ENCODE results near the gene OGFOD1.

OGFOD1 gene

DNA sequence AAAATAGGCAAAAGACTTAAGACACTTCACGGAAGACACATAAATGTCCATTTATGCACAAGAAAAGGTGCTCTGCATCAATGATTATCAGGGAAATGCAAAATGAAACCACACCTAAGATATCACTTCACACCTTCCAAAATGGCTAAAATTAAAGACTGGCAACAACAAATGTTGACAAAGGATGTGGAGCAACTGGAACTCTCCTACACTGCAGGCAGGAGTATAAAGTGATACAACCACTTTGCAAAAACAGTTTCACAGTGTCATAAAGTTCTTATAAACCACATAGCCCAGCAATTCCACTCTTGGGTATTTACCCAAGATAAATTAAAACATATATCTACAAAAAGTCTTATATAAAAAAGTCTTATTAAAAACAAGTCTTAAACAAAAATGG is 60.7 kb downstream of the OGFOD1 start (continued):
- no peak for TF ChIP-seq PATZ1 (CRISPR knock-in tag; IDR thresholded peaks at IDR 0.05; ENCODE audit: borderline replicate concordance)

GRCh38 chr16:56513091-56513490 is 61.7 kb downstream of the OGFOD1 start:
- ATAC-seq: no peak
- TF ChIP-seq TSHZ2 (CRISPR knock-in tag; IDR thresholded peaks at IDR 0.05) (no peak), CSDC2 (CRISPR knock-in tag; IDR thresholded peaks at IDR 0.05) (no peak), TCF4 (CRISPR knock-in tag; IDR thresholded peaks at IDR 0.05; ENCODE audit: borderline replicate concordance) (no peak), ARNTL (CRISPR knock-in tag; IDR thresholded peaks at IDR 0.05; ENCODE audit: borderline replicate concordance, low read depth) (no peak), ZNF8 (CRISPR knock-in tag; IDR thresholded peaks at IDR 0.05) (no peak)

DNA sequence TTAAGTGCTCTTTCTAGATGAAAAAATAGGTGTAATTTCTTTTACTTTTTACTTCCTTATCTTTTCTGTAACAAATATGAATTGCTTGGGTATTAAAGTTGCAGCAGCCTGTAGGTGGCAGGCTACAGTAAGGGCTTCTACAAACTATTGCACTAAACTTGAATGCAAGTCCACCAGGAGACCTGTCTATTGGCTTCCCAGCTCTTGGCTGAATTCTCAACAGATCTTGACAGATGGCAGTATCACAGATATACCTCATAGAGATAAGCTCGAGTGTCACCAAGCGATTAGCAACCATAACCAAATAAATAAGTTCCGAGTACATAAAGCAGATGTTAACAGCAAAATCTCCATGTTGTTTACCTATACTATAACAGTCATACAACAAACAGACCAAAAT is 62.6 kb downstream of the OGFOD1 start:
- ATAC-seq: peak; percentile 93
- TF ChIP-seq ZNF565 (CRISPR knock-in tag; conservative IDR thresholded peaks at IDR 0.05; ENCODE audit: low read depth) (no peak), CSDC2 (CRISPR knock-in tag; IDR thresholded peaks at IDR 0.05) (no peak), ARNTL (CRISPR knock-in tag; IDR thresholded peaks at IDR 0.05; ENCODE audit: borderline replicate concordance, low read depth) (no peak), TOX (CRISPR knock-in tag; IDR thresholded peaks at IDR 0.05; ENCODE audit: borderline replicate concordance) (no peak), CREB5 (CRISPR knock-in tag; IDR thresholded peaks at IDR 0.05; ENCODE audit: low read depth) (no peak), PPARA (CRISPR knock-in tag; IDR thresholded peaks at IDR 0.05; ENCODE audit: borderline replicate concordance) (no peak), ZC3H10 (CRISPR knock-in tag; IDR thresholded peaks at IDR 0.05) (no peak), RARB (CRISPR knock-in tag; IDR thresholded peaks at IDR 0.05) (no peak), ZFP30 (CRISPR knock-in tag; IDR thresholded peaks at IDR 0.05) (no peak), OSR1 (CRISPR knock-in tag; IDR thresholded peaks at IDR 0.05) (no peak), GLIS3 (CRISPR knock-in tag; IDR thresholded peaks at IDR 0.05) (no peak), ISL1 (CRISPR knock-in tag; IDR thresholded peaks at IDR 0.05) (no peak), ZFP3 (CRISPR knock-in tag; IDR thresholded peaks at IDR 0.05) (no peak), BACH2 (CRISPR knock-in tag; IDR thresholded peaks at IDR 0.05; ENCODE audit: borderline replicate concordance) (no peak), ESRRG (CRISPR knock-in tag; IDR thresholded peaks at IDR 0.05) (no peak), ZNF70 (CRISPR knock-in tag; IDR thresholded peaks at IDR 0.05) (no peak), TSHZ2 (CRISPR knock-in tag; IDR thresholded peaks at IDR 0.05) (no peak)
- TF ChIP-seq, protein P1, sequence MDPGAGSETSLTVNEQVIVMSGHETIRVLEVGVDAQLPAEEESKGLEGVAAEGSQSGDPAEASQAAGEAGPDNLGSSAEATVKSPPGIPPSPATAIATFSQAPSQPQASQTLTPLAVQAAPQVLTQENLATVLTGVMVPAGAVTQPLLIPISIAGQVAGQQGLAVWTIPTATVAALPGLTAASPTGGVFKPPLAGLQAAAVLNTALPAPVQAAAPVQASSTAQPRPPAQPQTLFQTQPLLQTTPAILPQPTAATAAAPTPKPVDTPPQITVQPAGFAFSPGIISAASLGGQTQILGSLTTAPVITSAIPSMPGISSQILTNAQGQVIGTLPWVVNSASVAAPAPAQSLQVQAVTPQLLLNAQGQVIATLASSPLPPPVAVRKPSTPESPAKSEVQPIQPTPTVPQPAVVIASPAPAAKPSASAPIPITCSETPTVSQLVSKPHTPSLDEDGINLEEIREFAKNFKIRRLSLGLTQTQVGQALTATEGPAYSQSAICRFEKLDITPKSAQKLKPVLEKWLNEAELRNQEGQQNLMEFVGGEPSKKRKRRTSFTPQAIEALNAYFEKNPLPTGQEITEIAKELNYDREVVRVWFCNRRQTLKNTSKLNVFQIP (CRISPR knock-in tag; IDR thresholded peaks at IDR 0.05; ENCODE audit: borderline replicate concordance, low read depth): no peak
- TF ChIP-seq, protein P2, sequence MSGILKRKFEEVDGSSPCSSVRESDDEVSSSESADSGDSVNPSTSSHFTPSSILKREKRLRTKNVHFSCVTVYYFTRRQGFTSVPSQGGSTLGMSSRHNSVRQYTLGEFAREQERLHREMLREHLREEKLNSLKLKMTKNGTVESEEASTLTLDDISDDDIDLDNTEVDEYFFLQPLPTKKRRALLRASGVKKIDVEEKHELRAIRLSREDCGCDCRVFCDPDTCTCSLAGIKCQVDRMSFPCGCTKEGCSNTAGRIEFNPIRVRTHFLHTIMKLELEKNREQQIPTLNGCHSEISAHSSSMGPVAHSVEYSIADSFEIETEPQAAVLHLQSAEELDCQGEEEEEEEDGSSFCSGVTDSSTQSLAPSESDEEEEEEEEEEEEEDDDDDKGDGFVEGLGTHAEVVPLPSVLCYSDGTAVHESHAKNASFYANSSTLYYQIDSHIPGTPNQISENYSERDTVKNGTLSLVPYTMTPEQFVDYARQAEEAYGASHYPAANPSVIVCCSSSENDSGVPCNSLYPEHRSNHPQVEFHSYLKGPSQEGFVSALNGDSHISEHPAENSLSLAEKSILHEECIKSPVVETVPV (CRISPR knock-in tag; IDR thresholded peaks at IDR 0.05): no peak
